Effector memory CD8-positive, alpha-beta T cell (primary cell): ENCODE data around the gene IL3RA.

Experiments
- ATAC-seq: fragments of 150-1000 bp; cut with Tn5 transposase; replicated peaks from 2 replicates; pipeline ENCODE4 v1.10.0; 2021; ENCODE audit warnings: mild to moderate bottlenecking, moderate library complexity
- DNase-seq, 3 experiments: peaks; one replicate each; pipeline ENCODE4 v3.0.0; 2021
- H3K27ac Mint-ChIP-seq, 2 donors: one replicate each; pipeline ENCODE4 v1.8.0; 2022; ENCODE audit warnings: mild to moderate bottlenecking in 2 of 2, mixed read lengths in 2 of 2, moderate library complexity in 2 of 2
- H3K27me3 Mint-ChIP-seq, 2 donors: one replicate each; pipeline ENCODE4 v1.8.0; 2022; ENCODE audit warnings: mixed read lengths in 2 of 2
- H3K36me3 Mint-ChIP-seq: one replicate; pipeline ENCODE4 v1.8.0; 2022; ENCODE audit warnings: mild to moderate bottlenecking, moderate library complexity, mixed read lengths; ENCODE audit not compliant: insufficient read depth
- H3K4me1 Mint-ChIP-seq, 2 donors: one replicate each; pipeline ENCODE4 v1.8.0; 2022; ENCODE audit warnings: low read depth in 2 of 2, mixed read lengths in 2 of 2
- H3K4me3 Mint-ChIP-seq, 2 donors: one replicate each; pipeline ENCODE4 v1.8.0; 2022; ENCODE audit warnings: mild to moderate bottlenecking in 2 of 2, mixed read lengths in 2 of 2, moderate library complexity in 2 of 2
- H3K9me3 Mint-ChIP-seq, 2 donors: one replicate each; pipeline ENCODE4 v1.8.0; 2022; ENCODE audit warnings: mixed read lengths in 2 of 2

Gene IL3RA

GRCh38 chrX:1391707-1392375 is 55.3 kb downstream of the IL3RA start, which contains the start of gene SLC25A6:
TSS of gene SLC25A6 (minus strand) at chrX:1392113. CDS start at chrX:1392009, 104 bp downstream.
- peaks cover 60% of the 10 kb centered on the region for H3K36me3 Mint-ChIP-seq

DNA sequence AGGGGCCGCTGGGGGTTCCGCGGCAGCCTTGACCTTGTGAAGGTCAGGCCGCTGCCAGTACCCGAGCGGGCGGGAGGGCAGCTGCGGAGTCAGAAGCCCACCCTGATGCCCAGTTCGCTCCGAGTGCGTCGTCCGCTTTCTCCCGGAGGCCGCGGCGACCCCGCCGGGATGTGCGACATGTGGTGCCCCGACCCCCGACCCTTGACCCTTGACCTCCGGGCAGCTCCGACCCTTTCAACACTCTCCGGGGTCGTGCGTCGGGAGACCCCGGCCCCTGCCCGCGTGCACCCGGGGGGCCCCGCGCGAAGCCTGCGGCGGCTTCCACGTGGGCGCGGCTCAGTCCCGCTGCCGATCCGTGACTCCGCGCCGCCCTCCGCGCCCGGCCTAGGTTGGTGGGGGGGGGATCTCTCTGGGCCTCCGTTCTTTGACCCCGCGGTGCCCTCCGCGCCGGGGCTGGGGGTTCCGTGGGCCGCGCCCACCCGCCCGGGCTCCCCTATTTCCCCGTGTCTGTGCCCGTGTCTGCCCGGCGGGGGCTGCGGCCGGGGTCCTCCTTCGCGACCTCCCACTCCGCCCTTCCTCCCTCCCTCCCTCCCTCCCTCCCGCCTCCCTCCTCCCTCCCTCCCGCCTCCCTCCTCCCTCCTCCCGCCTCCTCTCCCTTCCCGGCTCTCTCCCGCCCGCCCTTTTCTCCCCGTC is 55.9 kb downstream of the IL3RA start:
- DNase-seq (peak in 1 of 3 experiments; percentile 42), ATAC-seq (peak; percentile 30)
- peaks cover 56% of the 10 kb centered on the region for H3K36me3 Mint-ChIP-seq
- no peaks in the 10 kb centered on the region for H3K9me3 Mint-ChIP-seq
- H3K4me3 Mint-ChIP-seq: peak overlapping the region; percentile 93 to 94
- H3K27me3 Mint-ChIP-seq: no peaks in the 10 kb centered on the region
- peaks cover 40 to 60% of the 10 kb centered on the region in 2 donors for H3K4me1 Mint-ChIP-seq
- H3K27ac Mint-ChIP-seq: peak overlapping the region; percentile 91 to 94

More at GRCh38 chrX:1391707-1392375, 55.3 kb downstream of the IL3RA start, which contains the start of gene SLC25A6:
- H3K4me3 Mint-ChIP-seq: peak within 1 kb of the TSS; percentile 93 to 94
- DNase-seq (peak; percentile 100), ATAC-seq (peak; percentile 95)
- H3K27me3 Mint-ChIP-seq: no peaks in the 10 kb centered on the region
- no peaks in the 10 kb centered on the region for H3K9me3 Mint-ChIP-seq
- peaks cover 39 to 62% of the 10 kb centered on the region in 2 donors for H3K4me1 Mint-ChIP-seq
- peak within 1 kb of the TSS; percentile 91 to 94 for H3K27ac Mint-ChIP-seq

DNA sequence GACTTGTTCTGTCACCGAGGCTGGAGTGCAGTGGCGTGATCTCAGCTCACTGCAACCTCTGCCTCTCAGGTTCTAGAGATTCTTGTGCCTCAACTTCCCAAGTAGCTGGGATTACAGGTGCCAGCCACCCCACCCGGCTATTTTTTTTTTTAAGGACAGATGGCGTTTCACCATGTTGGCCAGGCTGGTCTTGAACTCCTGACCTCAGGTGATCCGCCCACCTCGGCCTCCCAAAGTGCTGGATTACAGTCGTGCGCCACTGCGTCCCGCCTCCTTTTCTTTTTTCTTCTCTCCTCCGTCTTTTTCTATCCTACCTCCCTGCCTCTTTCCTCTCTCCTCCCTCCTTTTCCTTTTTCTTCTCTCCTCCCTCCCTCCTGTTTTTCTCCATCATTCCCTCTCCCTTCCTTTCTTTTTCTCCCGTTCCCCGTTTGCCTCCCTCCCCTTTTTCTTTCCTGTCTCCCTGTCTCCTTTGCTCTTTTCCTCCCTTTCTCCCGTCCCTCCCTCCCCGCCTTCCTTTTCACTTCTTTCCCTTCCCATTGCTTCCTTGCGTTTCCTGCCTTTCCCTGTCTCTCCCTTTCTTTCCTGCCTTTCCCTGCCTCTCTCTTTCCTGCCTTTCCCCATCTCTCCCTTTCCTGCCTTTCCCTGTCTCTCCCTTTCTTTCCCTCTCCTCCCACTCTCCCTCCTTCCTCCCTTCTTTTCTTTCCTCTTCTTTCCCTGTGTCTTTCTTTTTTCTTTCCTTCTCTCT is 57.5 kb downstream of the IL3RA start:
- Mint-ChIP-seq H3K27ac (peak overlapping the region; percentile 47 to 91), H3K36me3 (peaks cover 41% of the 10 kb centered on the region), H3K4me1 (peaks cover 31 to 45% of the 10 kb centered on the region in 2 donors), H3K4me3 (peak overlapping the region; percentile 93 to 94), H3K9me3 (no peaks in the 10 kb centered on the region), H3K27me3 (no peaks in the 10 kb centered on the region)
- DNase-seq (no peak), ATAC-seq (no peak)

- Mint-ChIP-seq H3K27me3 (no peaks in the 10 kb centered on the region), H3K4me3 (peak overlapping the region; percentile 93 to 94), H3K27ac (peak overlapping the region; percentile 47 to 91), H3K36me3 (peaks cover 32% of the 10 kb centered on the region), H3K4me1 (peaks cover 31 to 43% of the 10 kb centered on the region in 2 donors), H3K9me3 (no peaks in the 10 kb centered on the region)
- DNase-seq (no peak), ATAC-seq (no peak)
Observed at GRCh38 chrX:1394731-1395501, 58.3 kb downstream of the IL3RA start.

DNA sequence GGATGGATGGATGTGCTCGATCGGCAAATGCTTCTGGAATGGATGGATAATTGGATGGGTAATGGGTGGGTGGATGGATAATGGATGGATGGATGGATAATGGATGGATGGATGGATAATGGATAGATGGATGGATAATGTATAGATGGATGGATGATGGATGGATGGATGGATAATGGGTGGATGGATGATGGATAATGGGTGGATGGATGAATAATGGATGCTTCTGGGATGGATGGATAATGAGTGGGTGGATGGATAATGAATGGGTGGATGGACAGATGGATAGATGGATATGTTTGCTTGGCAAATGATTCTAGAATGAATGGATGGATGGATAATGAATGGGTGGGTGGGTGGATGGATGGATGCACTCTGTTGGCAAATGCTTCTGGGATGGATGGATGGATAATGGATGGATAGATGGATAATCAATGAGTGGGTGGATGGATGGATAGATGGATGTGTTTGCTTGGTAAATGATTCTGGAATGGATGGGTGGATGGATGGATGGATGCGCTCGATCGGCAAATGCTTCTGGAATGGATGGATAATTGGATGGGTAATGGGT is 59.1 kb downstream of the IL3RA start:
- ATAC-seq (no peak), DNase-seq (no peak)
- peaks cover 26% of the 10 kb centered on the region for H3K36me3 Mint-ChIP-seq
- H3K9me3 Mint-ChIP-seq: no peaks in the 10 kb centered on the region
- H3K27ac Mint-ChIP-seq: peak overlapping the region; percentile 0 to 5
- no peaks in the 10 kb centered on the region for H3K27me3 Mint-ChIP-seq
- peaks cover 28 to 41% of the 10 kb centered on the region in 2 donors for H3K4me1 Mint-ChIP-seq
- H3K4me3 Mint-ChIP-seq: no peak overlapping the region

GRCh38 chrX:1397001-1397400 is 60.4 kb downstream of the IL3RA start:
- Mint-ChIP-seq H3K9me3 (no peaks in the 10 kb centered on the region), H3K4me1 (peaks cover 21 to 35% of the 10 kb centered on the region in 2 donors), H3K4me3 (no peak overlapping the region), H3K27ac (no peak overlapping the region), H3K36me3 (peaks cover 13% of the 10 kb centered on the region), H3K27me3 (no peaks in the 10 kb centered on the region)
- no peak for ATAC-seq
- DNase-seq: no peak

DNA sequence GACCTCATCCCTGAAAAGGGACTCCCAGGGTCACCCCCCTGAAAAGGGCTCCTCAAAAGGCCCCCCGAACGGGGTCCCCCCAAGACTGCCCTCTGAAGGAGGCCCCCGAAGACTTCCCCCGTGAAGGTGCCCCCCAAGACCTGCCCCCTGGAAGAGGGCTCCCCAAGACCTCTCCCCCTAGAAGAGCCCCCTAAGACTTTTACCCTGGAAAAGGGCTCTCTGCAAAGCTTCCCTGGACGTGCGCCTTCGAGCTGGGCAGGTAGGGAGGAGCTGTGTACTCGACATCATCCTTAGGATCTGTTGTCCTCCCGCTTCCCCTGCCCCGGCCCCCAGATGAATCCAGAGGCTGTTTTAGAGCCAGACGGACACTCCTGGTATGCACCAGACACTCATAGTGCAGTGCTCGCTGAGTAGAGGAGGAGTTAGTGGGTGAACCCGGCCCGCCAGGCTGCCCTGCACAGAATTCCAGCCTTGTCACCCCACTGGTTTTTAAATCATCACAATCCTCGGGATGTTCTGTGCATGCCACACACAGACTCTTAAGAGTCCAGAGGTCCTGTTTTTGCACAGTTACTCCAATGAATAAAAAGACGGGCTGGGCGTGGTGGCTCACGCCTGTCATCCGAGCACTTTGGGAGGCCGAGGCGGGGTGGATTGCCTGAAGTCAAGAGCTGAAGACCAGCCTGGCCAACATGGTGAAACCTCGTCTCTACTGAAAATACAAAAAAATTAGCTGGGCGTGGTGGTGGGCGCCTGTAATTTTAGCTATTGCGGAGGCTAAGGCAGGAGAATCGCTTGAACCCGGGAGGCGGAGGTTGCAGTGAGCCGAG is 61.1 kb downstream of the IL3RA start:
- no peaks in the 10 kb centered on the region for H3K27me3 Mint-ChIP-seq
- H3K4me3 Mint-ChIP-seq: no peak overlapping the region
- peak overlapping the region in 1 of 2 donors; percentile 28 for H3K27ac Mint-ChIP-seq
- no peaks in the 10 kb centered on the region for H3K9me3 Mint-ChIP-seq
- H3K4me1 Mint-ChIP-seq: peaks cover 21 to 35% of the 10 kb centered on the region in 2 donors
- peaks cover 9% of the 10 kb centered on the region for H3K36me3 Mint-ChIP-seq
- DNase-seq (no peak), ATAC-seq (no peak)

DNA sequence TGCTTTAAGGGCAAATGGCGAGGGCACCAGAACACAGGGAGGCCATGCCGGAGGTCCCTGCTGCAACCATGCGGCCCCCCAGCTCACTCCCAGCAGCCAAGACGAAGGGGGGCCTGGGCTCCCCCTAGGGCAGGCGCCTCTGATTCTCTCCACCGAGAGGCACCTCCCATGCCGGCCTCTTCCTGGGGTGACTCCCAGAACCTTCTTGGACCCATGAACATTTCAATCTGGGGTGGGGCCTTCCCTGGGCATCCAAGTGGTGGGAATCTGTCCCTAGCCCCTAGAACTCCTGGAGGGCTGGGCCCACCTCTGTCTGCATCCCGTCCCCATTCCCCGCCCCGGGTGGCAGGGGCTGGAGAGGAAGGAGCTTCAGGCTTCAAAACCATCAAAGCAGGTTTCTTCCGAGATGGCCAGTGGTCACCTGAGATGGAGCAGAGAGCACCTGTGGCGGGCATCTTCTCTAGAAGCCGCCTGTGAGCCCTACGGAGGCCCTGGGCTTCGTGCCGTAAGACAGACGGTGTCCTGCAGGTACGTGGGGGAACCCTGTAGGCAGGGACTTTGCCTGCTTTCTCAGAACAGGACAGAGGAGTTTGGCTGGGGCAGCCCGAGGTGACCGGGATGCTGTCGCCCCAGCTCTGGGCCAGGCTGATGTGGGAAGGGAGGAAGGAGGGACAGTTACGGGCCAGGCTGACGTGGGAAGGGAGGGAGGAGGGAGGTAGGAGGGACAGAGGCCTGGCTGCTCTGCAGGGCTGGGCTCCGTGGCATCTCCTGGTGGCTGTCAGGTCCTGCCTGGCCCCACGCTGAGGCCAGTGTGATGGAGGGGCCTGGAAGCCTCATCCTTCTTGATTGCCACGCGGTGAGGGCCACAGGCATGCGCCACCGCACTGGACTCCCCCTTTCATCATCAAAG is 62.1 kb downstream of the IL3RA start:
- Mint-ChIP-seq H3K36me3 (peaks cover 9% of the 10 kb centered on the region), H3K9me3 (no peaks in the 10 kb centered on the region), H3K27me3 (no peaks in the 10 kb centered on the region), H3K4me1 (peaks cover 17 to 26% of the 10 kb centered on the region in 2 donors), H3K4me3 (no peak overlapping the region), H3K27ac (no peak overlapping the region)
- no peak for ATAC-seq
- DNase-seq: no peak

GRCh38 chrX:1400049-1400448 is 63.5 kb downstream of the IL3RA start:
- peaks cover 12 to 14% of the 10 kb centered on the region in 2 donors for H3K4me1 Mint-ChIP-seq
- H3K9me3 Mint-ChIP-seq: no peaks in the 10 kb centered on the region

DNA sequence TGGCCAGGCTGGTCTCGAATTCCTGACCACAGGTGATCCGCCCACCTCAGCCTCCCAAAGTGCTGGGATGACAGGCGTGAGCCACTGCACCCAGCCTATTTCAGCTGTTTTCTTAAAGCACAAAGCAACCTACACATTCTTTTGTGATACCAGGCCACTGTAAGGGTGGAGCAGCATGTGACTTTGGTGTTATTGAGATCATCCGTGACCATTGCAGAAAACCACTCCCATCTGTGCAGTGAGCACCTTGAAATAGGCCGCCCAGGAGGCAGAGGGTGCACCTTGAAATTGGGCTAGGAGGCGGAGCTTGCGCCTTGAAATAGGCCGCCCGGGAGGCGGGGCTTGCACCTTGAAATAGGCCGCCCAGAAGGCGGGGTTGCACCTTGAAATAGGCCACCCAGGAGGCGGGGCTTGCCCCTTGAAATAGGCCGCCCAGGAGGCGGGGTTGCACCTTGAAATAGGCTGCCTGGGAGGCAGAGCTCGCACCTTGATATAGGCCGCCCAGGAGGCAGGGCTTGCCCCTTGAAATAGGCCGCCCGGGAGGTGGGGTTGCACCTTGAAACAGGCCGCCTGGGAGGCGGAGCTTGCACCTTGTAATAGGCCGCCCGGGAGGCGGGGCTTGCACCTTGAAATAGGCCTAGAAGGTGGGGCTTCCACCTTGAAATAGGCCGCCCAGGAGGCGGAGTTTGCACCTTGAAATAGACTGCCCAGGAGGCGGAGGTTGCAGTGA is 64.3 kb downstream of the IL3RA start:
- Mint-ChIP-seq H3K9me3 (no peaks in the 10 kb centered on the region), H3K36me3 (peaks cover 3% of the 10 kb centered on the region), H3K27me3 (no peaks in the 10 kb centered on the region), H3K4me3 (no peak overlapping the region), H3K4me1 (peaks cover 4 to 6% of the 10 kb centered on the region in 2 donors), H3K27ac (no peak overlapping the region)
- ATAC-seq (no peak), DNase-seq (no peak)

More at GRCh38 chrX:1400049-1400448, 63.5 kb downstream of the IL3RA start:
- no peak overlapping the region for H3K27ac Mint-ChIP-seq
- no peak overlapping the region for H3K4me3 Mint-ChIP-seq
- ATAC-seq: no peak
- H3K27me3 Mint-ChIP-seq: no peaks in the 10 kb centered on the region
- H3K36me3 Mint-ChIP-seq: peaks cover 7% of the 10 kb centered on the region
- DNase-seq: no peak
